Measurements from ENCODE around the gene GPR62.
"Not testable (repeated sequence)": the region's sequence is repeated elsewhere in the genome, so short reads cannot be mapped to it uniquely, and the experiment has no call there.

DNA sequence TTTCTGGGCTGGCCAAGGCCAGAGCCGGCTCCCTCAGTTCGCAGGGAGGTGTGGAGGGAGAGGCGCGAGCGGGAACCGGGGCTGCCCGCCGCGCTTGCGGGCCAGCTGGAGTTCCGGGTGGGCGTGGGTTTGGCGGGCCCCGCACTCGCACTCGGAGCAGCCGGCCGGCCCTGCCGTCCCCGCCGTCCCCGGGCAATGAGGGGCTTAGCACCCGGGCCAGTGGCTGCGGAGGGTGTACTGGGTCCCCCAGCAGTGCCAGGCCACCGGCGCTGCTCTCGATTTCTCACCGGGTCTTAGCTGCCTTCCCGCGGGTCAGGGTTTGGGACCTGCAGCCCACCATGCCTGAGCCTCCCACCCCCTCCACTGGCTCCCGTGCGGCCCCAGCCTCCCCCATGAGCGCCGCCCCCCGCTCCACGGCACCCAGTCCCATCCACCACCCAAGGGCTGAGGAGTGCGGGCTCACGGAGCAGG is 35.4 kb downstream of the GPR62 start:
- not testable (repeated sequence) for TF ChIP-seq EZH2 (IDR thresholded peaks at IDR 0.05; ENCODE audit: borderline replicate concordance, low read length)
- TF ChIP-seq, protein P1, sequence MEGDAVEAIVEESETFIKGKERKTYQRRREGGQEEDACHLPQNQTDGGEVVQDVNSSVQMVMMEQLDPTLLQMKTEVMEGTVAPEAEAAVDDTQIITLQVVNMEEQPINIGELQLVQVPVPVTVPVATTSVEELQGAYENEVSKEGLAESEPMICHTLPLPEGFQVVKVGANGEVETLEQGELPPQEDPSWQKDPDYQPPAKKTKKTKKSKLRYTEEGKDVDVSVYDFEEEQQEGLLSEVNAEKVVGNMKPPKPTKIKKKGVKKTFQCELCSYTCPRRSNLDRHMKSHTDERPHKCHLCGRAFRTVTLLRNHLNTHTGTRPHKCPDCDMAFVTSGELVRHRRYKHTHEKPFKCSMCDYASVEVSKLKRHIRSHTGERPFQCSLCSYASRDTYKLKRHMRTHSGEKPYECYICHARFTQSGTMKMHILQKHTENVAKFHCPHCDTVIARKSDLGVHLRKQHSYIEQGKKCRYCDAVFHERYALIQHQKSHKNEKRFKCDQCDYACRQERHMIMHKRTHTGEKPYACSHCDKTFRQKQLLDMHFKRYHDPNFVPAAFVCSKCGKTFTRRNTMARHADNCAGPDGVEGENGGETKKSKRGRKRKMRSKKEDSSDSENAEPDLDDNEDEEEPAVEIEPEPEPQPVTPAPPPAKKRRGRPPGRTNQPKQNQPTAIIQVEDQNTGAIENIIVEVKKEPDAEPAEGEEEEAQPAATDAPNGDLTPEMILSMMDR (conservative IDR thresholded peaks at IDR 0.05 in 1 of 2, IDR thresholded peaks at IDR 0.05 in 1 of 2; ENCODE audit: extremely low read depth in 1 of 2, insufficient read depth in 1 of 2, low read depth in 1 of 2, low read length in 2 of 2), result not testable (repeated sequence)
